Measurements from ENCODE around the gene NID2. TPM values are rescaled to one million over a fixed set of nuclear protein-coding genes. Genes with fewer than 3 reads are reported as not detected.

The NID2 gene
- total and polyA plus RNA-seq, 9 of the 15 experiments (the other 6 are each of a cell fraction or from before 2014, with no cell fraction given), result 0.04 to 0.45 (median 0.16) TPM; not detected in 3

DNA sequence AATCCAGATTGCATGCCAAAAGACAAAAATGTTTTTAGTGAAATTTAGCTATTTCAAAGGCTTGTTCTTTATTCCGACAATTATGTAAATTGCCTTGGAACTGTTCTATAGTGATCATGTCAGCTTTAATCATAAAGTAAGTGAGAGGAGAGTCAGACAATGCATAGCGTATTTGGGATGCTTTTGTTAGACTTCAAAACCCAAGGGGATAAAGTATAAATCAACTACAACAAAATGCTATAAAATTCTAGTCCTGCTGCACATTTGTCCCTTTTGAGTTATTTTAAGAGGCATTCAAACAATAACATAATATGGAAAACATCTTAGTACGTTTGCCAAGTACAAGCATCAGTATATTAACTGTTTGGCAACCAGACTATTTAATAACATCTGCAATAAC lies 68.2 kb downstream of the NID2 start (continued):
- TF ChIP-seq, protein P1, sequence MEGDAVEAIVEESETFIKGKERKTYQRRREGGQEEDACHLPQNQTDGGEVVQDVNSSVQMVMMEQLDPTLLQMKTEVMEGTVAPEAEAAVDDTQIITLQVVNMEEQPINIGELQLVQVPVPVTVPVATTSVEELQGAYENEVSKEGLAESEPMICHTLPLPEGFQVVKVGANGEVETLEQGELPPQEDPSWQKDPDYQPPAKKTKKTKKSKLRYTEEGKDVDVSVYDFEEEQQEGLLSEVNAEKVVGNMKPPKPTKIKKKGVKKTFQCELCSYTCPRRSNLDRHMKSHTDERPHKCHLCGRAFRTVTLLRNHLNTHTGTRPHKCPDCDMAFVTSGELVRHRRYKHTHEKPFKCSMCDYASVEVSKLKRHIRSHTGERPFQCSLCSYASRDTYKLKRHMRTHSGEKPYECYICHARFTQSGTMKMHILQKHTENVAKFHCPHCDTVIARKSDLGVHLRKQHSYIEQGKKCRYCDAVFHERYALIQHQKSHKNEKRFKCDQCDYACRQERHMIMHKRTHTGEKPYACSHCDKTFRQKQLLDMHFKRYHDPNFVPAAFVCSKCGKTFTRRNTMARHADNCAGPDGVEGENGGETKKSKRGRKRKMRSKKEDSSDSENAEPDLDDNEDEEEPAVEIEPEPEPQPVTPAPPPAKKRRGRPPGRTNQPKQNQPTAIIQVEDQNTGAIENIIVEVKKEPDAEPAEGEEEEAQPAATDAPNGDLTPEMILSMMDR (IDR thresholded peaks at IDR 0.05 in 2 of 3, conservative IDR thresholded peaks at IDR 0.05 in 1 of 3; ENCODE audit: insufficient read depth in 2 of 3, low read depth in 1 of 3, low read length in 3 of 3), result no peak
- TF ChIP-seq RBM39 (optimal IDR thresholded peaks at IDR 0.05; ENCODE audit: low read depth, low read length) (no peak), CHD1 (IDR thresholded peaks at IDR 0.05; ENCODE audit: low read length) (no peak), ZKSCAN3 (CRISPR knock-in tag; IDR thresholded peaks at IDR 0.05) (no peak)

DNA sequence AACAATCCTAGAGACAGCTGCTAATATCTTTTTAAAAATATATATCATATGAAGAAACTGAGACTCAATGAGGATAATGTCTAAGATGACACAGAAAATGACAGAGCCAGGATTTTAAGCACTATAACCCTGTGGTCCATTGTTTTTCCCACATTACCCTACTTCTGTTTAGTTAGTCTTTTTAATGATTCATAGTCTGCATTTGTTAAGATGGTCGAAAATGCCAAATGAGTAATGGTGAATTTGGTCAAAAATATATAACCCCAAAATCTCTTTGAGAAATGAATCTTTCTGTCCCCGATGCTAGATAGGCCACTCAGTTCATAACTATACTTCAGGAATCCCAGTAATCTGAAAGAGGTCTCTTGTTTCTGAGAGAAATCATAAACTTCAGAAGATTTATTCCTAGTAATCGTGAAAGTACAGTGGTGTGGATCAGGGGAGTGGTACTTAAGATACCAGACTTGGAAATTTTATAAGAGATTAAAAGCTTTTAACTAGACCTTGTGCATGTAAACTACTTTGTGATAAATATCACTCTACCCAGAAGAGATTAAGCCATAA lies 68.8 kb downstream of the NID2 start:
- Histone ChIP-seq H4K20me1 (replicated peaks; ENCODE audit: control insufficient read depth, insufficient read depth, low read length) (no peaks in the 10 kb centered on the region), H2AFZ (ENCODE audit: low read depth, low read length) (no peak overlapping the region), H3K36me3 (ENCODE audit: control insufficient read depth, insufficient read depth, low read length) (peaks cover 92% of the 10 kb centered on the region), H3K4me1 (replicated peaks in 1 of 2; ENCODE audit: control insufficient read depth in 2 of 2, insufficient read depth in 2 of 2, low read length in 2 of 2) (no peaks in the 10 kb centered on the region), H3K27me3 (ENCODE audit: control insufficient read depth in 2 of 2, insufficient read depth in 2 of 2, low read length in 2 of 2) (no peaks in the 10 kb centered on the region), H3K9me3 (replicated peaks; ENCODE audit: control insufficient read depth, insufficient read depth, low read depth, low read length) (no peaks in the 10 kb centered on the region), H3K9me1 (ENCODE audit: control insufficient read depth, insufficient read depth, low read length) (no peaks in the 10 kb centered on the region), H3K9ac (ENCODE audit: insufficient read depth in 1 of 2, low read depth in 2 of 2, low read length in 2 of 2) (no peak overlapping the region), H3K4me3 (no peak overlapping the region), H3K27ac (ENCODE audit: extremely low read depth, low read depth, low read length) (no peak overlapping the region), H3K4me2 (ENCODE audit: insufficient read depth, low read length) (no peak overlapping the region), H3K79me2 (ENCODE audit: control insufficient read depth, insufficient read depth, low read length) (no peaks in the 10 kb centered on the region)
- in situ Hi-C loops (cut with MboI) (no loop called here), intact Hi-C loops (cut with micrococcal nuclease) (no loop called here)
- no peak for FAIRE-seq
- ChIA-PET POLR2A (no interaction called here), CTCF (ENCODE audit: low intra/inter-chr PET ratio) (no interaction called here)
- ATAC-seq, result no peak
- 90% methylated on average over 3 of the region's 3 CpGs for WGBS (ENCODE audit: insufficient coverage, low coverage, missing lambda C conversion rate)
- no peak for DNase-seq (ENCODE audit: extremely low read depth in 1 of 4, low spot score in 3 of 4)
- BruUV-seq (replicated peaks), result no TSS peak
- no peak for TF ChIP-seq SAFB2 (IDR thresholded peaks at IDR 0.05; ENCODE audit: borderline replicate concordance, low read depth, low read length, severe bottlenecking)
- TF ChIP-seq TOE1 (IDR thresholded peaks at IDR 0.05; ENCODE audit: borderline replicate concordance), result no peak
- no peak for TF ChIP-seq TOE1 (CRISPR knock-in tag; IDR thresholded peaks at IDR 0.05; ENCODE audit: borderline replicate concordance, low read depth)
- no peak for TF ChIP-seq GABPB2 (CRISPR knock-in tag; conservative IDR thresholded peaks at IDR 0.05)
- TF ChIP-seq IFI16 (CRISPR knock-in tag; IDR thresholded peaks at IDR 0.05), result no peak
- TF ChIP-seq, protein P2, sequence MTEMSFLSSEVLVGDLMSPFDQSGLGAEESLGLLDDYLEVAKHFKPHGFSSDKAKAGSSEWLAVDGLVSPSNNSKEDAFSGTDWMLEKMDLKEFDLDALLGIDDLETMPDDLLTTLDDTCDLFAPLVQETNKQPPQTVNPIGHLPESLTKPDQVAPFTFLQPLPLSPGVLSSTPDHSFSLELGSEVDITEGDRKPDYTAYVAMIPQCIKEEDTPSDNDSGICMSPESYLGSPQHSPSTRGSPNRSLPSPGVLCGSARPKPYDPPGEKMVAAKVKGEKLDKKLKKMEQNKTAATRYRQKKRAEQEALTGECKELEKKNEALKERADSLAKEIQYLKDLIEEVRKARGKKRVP (CRISPR knock-in tag; IDR thresholded peaks at IDR 0.05), result no peak
- TF ChIP-seq KLF13 (tag; IDR thresholded peaks at IDR 0.05; ENCODE audit: borderline replicate concordance, low read depth), result no peak
- no peak for TF ChIP-seq L3MBTL2 (IDR thresholded peaks at IDR 0.05)
- TF ChIP-seq, protein P3, sequence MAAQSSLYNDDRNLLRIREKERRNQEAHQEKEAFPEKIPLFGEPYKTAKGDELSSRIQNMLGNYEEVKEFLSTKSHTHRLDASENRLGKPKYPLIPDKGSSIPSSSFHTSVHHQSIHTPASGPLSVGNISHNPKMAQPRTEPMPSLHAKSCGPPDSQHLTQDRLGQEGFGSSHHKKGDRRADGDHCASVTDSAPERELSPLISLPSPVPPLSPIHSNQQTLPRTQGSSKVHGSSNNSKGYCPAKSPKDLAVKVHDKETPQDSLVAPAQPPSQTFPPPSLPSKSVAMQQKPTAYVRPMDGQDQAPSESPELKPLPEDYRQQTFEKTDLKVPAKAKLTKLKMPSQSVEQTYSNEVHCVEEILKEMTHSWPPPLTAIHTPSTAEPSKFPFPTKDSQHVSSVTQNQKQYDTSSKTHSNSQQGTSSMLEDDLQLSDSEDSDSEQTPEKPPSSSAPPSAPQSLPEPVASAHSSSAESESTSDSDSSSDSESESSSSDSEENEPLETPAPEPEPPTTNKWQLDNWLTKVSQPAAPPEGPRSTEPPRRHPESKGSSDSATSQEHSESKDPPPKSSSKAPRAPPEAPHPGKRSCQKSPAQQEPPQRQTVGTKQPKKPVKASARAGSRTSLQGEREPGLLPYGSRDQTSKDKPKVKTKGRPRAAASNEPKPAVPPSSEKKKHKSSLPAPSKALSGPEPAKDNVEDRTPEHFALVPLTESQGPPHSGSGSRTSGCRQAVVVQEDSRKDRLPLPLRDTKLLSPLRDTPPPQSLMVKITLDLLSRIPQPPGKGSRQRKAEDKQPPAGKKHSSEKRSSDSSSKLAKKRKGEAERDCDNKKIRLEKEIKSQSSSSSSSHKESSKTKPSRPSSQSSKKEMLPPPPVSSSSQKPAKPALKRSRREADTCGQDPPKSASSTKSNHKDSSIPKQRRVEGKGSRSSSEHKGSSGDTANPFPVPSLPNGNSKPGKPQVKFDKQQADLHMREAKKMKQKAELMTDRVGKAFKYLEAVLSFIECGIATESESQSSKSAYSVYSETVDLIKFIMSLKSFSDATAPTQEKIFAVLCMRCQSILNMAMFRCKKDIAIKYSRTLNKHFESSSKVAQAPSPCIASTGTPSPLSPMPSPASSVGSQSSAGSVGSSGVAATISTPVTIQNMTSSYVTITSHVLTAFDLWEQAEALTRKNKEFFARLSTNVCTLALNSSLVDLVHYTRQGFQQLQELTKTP (IDR thresholded peaks at IDR 0.05; ENCODE audit: low read depth in 1 of 2, partially characterized antibody in 2 of 2), result no peak
- TF ChIP-seq ZNF274 (IDR thresholded peaks at IDR 0.05; ENCODE audit: borderline replicate concordance, low read depth, low read length), result no peak
- no peak for TF ChIP-seq ZNF140 (CRISPR knock-in tag; IDR thresholded peaks at IDR 0.05)

Measured in K562 (cell line).